Calu3 (cell line): Measurements from ENCODE around the gene NELFB. TPM values are rescaled to one million over a fixed set of nuclear protein-coding genes. Genes with fewer than 3 reads are reported as not detected.

ENCODE experiments used
- BruUV-seq: library from RNA; stranded (reverse); fragments of 400-500 nt; replicated peaks from 2 replicates; lab custom pipeline; 2021; lab: Mats Ljungman, UMichigan
- CTCF ChIA-PET: fragments of 300-600 bp; sonication (Branson Sonifier 250); formaldehyde crosslinking; loops from one replicate; lab custom pipeline; 2022; ENCODE audit warnings: antibody characterized with exemption; lab: Charles Lee
- DNase-seq: peaks from one replicate; pipeline ENCODE4 v3.0.0; 2022
- H3K27ac Mint-ChIP-seq: one replicate; pipeline ENCODE4 v1.8.0; 2022; ENCODE audit warnings: mixed read lengths; ENCODE audit not compliant: unreplicated experiment
- H3K27me3 Mint-ChIP-seq: one replicate; pipeline ENCODE4 v1.8.0; 2022; ENCODE audit warnings: mixed read lengths; ENCODE audit not compliant: unreplicated experiment
- H3K36me3 Mint-ChIP-seq: one replicate; pipeline ENCODE4 v1.8.0; 2022; ENCODE audit warnings: mild to moderate bottlenecking, moderate library complexity, mixed read lengths; ENCODE audit not compliant: insufficient read depth, unreplicated experiment
- H3K4me1 Mint-ChIP-seq: one replicate; pipeline ENCODE4 v1.8.0; 2022; ENCODE audit warnings: mild to moderate bottlenecking, low read depth, mixed read lengths; ENCODE audit not compliant: unreplicated experiment
- H3K4me3 Mint-ChIP-seq: one replicate; pipeline ENCODE4 v1.8.0; 2022; ENCODE audit warnings: mild to moderate bottlenecking, low read depth, moderate library complexity, mixed read lengths; ENCODE audit not compliant: unreplicated experiment
- H3K9me3 Mint-ChIP-seq: one replicate; pipeline ENCODE4 v1.8.0; 2022; ENCODE audit warnings: low read depth, mixed read lengths; ENCODE audit not compliant: unreplicated experiment
- intact Hi-C: fragments of 100-400 bp; cut with micrococcal nuclease; formaldehyde crosslinking; loops from one replicate; pipeline ENCODE4 v1.10.0; 2022; ENCODE audit not compliant: unreplicated experiment
- total RNA-seq: library from RNA; stranded (reverse); gene quantifications from 2 replicates; pipeline ENCODE4 v1.2.3, GENCODE V29; 2022
- TF ChIP-seq, protein P1 (sequence below): fragments of 200-600 bp; IDR thresholded peaks from one replicate; pipeline ENCODE4 v1.8.0; 2022; ENCODE audit warnings: antibody characterized with exemption; ENCODE audit not compliant: unreplicated experiment

Gene NELFB
- total RNA-seq, 1 experiment from 2014 or later: 43.5 TPM

GRCh38 chr9:137228506-137228967 lies 26.6 kb upstream of the NELFB start:
- no peak overlapping the region for H3K27ac Mint-ChIP-seq
- no peak for DNase-seq
- intact Hi-C loops: loop anchor here (5.0 kb wide), 1 partner anchor 51 kb away; no protein-coding TSS in a partner anchor
- CTCF ChIA-PET: interaction anchor here (0.6 to 2.4 kb wide), 3 partner anchors 8 to 39 kb away, joined by 3 to 7 read pairs (median 3); no protein-coding TSS in a partner anchor
- peaks cover 21% of the 10 kb centered on the region for H3K36me3 Mint-ChIP-seq
- BruUV-seq: no TSS peak
- H3K9me3 Mint-ChIP-seq: no peaks in the 10 kb centered on the region
- TF ChIP-seq, protein P1, sequence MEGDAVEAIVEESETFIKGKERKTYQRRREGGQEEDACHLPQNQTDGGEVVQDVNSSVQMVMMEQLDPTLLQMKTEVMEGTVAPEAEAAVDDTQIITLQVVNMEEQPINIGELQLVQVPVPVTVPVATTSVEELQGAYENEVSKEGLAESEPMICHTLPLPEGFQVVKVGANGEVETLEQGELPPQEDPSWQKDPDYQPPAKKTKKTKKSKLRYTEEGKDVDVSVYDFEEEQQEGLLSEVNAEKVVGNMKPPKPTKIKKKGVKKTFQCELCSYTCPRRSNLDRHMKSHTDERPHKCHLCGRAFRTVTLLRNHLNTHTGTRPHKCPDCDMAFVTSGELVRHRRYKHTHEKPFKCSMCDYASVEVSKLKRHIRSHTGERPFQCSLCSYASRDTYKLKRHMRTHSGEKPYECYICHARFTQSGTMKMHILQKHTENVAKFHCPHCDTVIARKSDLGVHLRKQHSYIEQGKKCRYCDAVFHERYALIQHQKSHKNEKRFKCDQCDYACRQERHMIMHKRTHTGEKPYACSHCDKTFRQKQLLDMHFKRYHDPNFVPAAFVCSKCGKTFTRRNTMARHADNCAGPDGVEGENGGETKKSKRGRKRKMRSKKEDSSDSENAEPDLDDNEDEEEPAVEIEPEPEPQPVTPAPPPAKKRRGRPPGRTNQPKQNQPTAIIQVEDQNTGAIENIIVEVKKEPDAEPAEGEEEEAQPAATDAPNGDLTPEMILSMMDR: no peak
- no peaks in the 10 kb centered on the region for H3K27me3 Mint-ChIP-seq
- no peak overlapping the region for H3K4me3 Mint-ChIP-seq
- H3K4me1 Mint-ChIP-seq: peaks cover 19% of the 10 kb centered on the region

GRCh38 chr9:137228968-137229896 lies 25.9 kb upstream of the NELFB start:
- no TSS peak for BruUV-seq
- H3K27me3 Mint-ChIP-seq: peaks cover under 1% of the 10 kb centered on the region
- intact Hi-C loops: loop anchor here (5.0 kb wide), 1 partner anchor 52 kb away; no protein-coding TSS in a partner anchor
- no peak overlapping the region for H3K27ac Mint-ChIP-seq
- TF ChIP-seq, protein P1: no peak
- no peaks in the 10 kb centered on the region for H3K9me3 Mint-ChIP-seq
- peaks cover 18% of the 10 kb centered on the region for H3K36me3 Mint-ChIP-seq
- H3K4me1 Mint-ChIP-seq: peaks cover 19% of the 10 kb centered on the region
- CTCF ChIA-PET: interaction anchor here (0.6 kb wide), 1 partner anchor 38 kb away, joined by 3 read pairs; no protein-coding TSS in a partner anchor
- no peak overlapping the region for H3K4me3 Mint-ChIP-seq
- DNase-seq: no peak

DNA sequence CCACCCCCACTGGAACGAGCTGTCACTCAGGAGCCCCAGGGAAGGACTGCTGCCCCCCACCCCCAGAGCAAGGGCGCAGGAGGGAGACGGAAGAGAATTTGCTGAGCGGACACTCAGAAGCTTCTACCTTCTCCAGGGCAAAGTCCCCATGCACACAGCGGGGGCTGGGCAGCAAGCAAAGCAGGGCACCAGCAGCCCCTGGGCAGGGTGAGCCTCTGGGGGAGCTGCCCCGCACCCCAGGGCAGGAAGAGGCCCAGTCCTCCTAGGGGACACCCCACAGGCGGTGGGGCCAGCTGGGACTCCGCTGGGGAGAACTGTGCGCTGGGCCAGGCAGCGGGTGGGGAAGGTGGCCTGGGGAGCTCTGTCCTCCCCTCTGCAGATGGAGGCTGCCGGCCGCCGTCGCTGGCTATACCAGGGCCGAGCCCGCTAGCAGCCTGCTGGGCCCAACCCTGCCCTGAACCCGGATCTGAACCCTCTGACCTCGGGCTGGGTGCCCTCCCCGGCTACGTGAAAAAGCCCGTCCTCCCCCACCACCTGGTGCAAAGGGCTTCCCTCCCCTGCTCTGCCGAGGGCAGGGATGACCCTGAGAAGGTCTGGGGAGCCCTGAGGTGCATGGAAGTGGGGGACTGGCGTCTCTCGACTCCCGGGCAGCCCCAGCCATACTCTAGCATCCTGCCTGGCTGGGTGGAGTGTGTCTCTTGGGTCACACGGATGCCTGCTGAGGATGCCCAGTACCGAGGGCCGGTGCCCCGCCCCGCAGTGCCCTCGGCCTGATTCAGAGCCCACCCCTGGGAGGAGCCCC lies 25.0 kb upstream of the NELFB start:
- Mint-ChIP-seq H3K36me3 (peaks cover 24% of the 10 kb centered on the region), H3K27me3 (peaks cover 10% of the 10 kb centered on the region), H3K9me3 (no peaks in the 10 kb centered on the region), H3K27ac (no peak overlapping the region), H3K4me1 (peaks cover 24% of the 10 kb centered on the region), H3K4me3 (no peak overlapping the region)
- intact Hi-C loops: loop anchor here (5.0 kb wide), 1 partner anchor 53 kb away; no protein-coding TSS in a partner anchor
- CTCF ChIA-PET: interaction anchor here (0.6 kb wide), 1 partner anchor 163 kb away, joined by 3 read pairs; no protein-coding TSS in a partner anchor
- TF ChIP-seq, protein P1: no peak
- BruUV-seq: no TSS peak
- DNase-seq: no peak
